HG02884 (cell line): ENCODE measurements around the gene DUSP21.
"Not testable (repeated sequence)": the region's sequence is repeated elsewhere in the genome, so short reads cannot be mapped to it uniquely, and the experiment has no call there.

ENCODE experiments used
- ATAC-seq: cut with Tn5 transposase; IDR thresholded peaks from one replicate; pipeline ENCODE4 v1.9.1; 2021; ENCODE audit warnings: mild to moderate bottlenecking, moderate library complexity; ENCODE audit not compliant: unreplicated experiment

Gene DUSP21

DNA sequence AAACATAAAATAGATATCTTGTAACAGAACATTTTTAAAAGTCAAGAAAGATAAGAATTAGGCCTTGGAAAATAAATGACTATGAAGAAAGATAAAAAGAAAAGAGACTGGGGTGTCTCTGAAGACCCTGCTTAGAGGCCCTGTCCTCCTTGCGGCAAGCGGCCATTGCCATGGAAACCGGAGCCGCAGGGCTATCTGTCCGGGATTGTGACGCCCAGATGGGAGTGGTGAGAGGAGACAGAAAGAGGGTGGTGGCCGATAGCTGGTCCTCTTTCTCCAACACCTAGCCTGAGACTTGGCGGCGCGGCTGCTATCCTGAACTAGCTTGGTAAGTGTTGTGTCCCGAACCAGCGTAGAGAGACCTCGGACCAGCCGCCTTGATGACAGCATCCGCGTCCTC, at the start of gene DUSP21:
DUSP21 (plus strand) TSS at position 269 of the 400 bp plus-strand sequence; CDS start at position 381, 112 bp downstream.
- ATAC-seq: no peak

DNA sequence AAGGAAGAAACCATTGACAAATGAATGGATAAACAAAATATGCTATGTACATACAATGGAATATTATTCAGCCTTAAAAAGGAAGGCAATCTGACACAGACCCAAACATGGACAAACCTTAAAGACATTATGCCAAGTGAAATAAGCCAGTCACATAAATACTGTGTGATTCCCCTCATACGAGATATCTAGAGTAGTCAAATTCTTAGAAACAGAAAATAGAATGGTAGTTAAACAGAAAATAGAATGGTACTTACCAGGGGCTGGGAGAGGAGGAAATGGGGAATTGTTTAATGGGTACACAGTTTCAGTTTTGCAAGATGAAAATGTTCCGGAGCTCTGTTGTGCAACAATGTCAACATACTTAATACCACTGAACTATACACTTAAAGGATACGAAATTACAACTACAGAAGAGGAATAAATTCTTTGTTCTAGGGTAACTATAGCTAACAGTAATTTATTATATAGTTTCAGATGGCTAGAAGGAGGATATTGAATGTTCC, 47.8 kb upstream of the DUSP21 start:
- ATAC-seq: no peak

DNA sequence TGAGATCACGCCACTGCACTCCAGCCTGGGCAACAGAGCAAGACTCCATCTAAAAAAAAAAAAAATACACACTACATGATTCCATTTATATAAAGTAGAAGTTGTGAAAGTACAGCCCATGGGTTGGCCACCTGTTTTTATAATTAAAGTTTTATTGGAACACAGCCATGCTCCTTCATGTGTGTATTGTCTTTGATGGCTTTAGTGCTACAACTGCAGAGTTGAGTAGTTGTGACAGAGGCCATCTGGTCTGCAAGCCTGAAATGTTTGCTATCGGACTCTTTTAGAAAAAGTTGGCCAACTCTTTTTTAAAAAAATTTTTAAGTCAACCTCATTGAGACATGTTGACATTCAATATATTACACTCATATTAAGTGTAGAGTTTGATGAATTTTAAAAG, 41.2 kb upstream of the DUSP21 start:
- no peak for ATAC-seq

DNA sequence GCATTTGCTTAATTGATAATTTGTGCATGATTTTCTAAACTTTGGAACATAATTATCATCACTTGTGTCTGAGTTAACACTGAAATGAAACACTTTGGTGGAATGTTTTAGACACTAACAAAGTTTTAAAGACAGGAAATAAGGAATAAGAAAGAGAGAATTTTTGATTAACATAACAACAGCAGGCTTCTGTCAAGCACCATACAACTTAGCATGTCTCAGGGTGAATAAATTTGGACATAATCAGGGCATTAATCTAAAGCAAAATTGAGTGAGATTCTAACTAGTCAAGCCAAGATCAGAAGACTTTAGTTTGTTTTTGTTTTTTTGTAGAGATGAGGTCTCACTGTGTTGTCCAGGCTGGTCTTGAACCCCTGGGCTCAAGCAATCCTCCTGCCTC, 28.1 kb upstream of the DUSP21 start:
- ATAC-seq: no peak

DNA sequence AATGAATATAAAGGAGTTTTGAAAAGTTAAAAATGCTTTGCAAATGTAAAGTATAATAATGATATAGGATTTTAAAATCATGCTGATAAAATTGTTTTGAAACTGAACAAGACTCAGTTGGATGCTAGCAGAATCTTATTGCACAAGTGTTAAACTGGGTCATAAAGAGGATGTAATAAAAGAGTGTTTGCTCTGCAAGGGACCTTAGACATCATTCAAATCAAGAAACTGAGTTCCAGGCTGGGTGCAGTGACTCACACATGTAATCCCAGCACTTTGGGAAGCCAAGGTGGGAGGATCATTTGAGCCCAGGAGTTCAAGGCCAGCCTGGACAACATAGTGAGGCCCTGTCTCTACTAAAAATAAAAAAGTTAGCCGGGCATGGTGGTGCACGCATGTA, 27.5 kb upstream of the DUSP21 start:
- ATAC-seq: no peak

DNA sequence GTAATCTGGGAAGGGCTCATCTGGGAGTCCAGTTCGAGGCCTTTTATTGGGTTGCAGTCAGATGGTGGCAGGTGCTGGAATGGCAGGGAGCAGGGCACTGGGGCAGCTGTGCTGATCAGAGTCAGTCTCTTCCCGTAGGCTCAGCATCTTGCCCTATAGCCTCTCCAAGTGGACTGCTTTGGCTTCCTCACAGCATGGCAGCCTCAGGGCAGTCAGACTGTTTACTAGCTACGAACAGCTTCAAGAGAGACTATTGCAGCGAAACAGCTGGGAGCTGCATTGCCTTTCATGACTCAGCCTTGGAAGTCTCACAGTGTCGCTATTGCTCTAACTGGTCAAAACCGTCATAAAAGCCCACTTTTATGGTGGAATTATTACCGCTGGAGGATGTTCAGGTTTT, 26.8 kb upstream of the DUSP21 start:
- ATAC-seq: no peak

DNA sequence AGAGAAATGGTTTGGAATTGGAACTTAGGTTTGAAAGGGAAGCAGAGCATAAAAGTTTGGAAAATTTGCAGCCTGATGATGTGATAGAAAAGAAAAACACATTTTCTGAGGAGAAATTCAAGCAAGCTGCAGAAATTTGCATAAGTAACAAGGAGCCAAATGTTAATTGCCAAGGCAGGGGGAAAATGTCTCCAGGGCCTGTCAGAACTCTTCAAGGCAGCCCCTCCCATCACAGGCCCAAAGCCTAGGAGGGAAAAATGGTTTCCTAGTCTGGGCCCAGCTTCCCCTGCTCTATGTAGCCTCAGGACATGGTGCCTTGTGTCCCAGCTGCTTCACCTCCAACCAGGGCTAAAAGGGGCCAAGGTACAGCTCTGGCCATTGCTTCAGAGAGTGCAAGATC, 21.2 kb upstream of the DUSP21 start:
- no peak for ATAC-seq

DNA sequence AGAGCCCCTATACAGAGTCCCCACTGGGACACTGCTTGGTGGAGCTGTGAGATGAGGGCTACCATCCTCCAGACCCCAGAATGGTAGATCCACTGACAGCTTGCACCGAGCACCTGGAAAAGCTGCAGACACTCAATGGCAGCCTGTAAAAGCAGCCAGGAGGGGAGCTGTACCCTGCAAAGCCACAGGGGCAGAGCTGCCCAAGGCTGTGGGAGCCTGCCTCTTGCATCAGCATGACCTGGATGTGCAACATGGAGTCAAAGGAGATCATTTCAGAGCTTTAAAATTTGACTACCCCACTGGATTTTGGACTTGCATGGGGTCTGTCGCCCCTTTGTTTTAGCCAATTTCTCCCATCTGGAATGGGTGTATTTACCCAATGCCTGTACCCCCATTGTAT, 20.6 kb upstream of the DUSP21 start:
- not testable (repeated sequence) for ATAC-seq

DNA sequence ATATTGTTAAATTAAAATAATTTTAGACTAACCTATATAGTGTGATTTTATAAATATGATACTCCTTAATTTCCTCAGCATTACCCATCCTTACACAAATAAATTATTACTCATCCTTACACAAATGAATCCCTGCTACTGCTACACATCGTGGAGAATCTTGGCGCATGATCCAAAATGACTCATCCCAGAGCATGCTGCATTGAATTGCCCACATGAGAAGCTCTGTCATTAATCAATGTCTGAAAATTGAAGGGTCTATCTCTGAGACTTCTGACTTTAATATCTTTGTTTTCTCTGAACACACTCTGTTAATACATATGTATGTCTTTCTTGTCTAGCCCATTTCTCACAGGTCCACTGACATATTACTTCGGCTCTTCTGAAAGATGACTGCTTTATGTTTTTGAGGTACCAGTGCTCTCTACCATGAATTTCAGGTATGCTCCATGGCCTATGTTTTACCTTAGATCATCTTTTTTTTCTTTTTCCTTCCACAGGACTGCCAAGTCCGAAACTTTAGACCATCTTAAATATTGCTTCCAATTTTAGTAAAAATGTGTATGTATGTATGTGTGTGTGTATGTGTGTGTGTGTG, 15.7 kb upstream of the DUSP21 start:
- ATAC-seq: no peak

DNA sequence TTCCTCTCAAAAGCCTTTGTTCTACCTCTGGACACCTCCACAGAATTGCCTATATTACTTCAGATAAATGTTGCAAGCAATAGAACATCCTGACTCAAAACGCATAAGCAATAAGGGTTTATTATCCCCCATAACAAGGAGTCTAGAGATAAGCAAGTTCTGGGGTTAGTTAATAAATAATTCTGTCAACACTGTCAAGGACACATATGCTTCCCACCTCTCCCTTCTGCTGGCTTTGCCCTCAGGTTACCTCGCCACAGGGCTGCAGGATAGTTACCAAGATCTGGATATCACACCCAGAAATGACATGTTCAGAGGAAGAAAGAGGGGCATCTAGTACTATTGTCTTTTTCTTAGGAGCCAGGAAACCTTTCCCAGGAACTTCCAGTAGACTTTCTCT, 14.0 kb upstream of the DUSP21 start:
- ATAC-seq: no peak

DNA sequence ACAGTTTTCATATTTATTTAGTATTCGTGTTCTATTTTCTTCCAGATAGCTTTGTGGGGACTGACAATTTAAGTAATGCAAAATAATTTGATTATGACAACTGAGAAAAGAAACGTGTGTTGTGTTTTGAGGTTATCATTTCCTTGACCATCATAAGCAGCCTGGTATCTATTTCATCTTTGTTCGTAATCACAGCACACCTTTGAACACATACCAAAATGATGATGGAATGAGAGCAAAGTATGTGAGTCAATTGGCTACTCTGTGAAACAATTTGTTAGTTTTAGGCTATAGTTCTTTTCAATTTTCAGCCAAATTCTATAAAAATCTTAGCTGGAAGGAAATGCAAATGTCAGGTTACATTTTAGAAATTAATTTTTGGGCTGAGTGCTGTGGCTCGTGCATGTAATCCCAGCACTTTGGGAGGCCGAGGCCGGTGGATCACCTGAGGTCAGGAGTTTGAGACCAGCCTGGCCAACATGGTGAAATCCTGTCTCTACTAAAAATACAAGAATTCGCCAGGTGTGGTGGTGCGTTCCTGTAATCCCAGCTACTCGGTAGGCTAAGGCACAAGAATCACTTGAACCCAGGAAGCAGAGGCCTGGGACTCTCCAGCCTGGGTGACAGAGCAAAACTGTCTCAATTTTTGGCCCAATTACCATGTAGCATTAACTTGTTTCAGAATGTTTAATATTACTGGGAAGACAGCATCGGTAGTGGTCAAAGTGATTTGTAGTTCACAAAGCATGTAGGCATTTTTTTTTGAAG, 1.1 kb upstream of the DUSP21 start:
- no peak for ATAC-seq

DNA sequence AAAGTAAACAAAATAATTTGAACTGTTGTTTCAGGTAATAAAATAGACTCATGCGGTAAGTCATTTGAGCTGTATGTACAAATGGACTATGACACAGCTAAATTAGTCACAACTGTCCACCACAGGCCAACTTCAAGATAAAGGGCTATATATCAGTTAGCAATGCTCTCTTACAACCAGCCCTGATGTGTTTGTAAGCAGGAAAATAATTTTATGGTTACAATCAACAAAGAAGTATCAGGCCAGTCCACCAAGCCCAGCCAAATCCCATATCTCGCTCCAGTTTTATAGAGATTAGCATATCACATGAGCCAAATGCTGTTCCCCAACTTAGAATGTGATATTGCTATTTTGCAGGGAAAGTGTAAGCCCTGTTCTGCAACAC, 511 bp upstream of the DUSP21 start:
- ATAC-seq: no peak

DNA sequence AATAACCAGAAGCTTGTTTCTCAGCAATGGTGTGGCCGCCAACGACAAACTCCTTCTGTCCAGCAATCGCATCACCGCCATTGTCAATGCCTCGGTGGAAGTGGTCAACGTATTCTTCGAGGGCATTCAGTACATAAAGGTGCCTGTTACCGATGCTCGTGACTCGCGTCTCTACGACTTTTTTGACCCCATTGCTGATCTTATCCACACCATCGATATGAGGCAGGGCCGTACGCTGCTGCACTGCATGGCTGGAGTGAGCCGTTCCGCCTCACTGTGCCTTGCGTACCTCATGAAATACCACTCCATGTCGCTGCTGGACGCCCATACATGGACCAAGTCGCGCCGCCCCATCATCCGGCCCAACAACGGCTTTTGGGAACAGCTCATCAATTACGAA, 383 bp downstream of the DUSP21 start:
- no peak for ATAC-seq

DNA sequence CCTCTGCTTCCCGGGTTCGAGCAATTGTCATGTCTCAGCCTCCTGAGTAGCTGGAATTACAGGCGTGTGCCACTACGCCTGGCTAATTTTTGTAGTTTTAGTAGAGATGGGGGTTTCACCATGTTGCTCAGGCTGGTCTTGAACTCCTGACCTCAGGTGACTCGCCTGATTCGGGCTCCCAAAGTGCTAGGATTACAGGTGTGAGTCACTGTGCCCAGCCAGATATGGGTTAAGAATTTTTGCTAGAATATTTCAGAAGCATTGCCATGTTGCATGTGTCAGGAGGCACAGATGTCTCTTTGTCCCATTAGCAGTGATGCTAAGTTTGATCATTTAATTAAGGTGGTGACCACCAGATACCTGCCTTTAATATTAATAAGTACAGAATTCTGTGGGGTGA, 7.1 kb downstream of the DUSP21 start:
- not testable (repeated sequence) for ATAC-seq

DNA sequence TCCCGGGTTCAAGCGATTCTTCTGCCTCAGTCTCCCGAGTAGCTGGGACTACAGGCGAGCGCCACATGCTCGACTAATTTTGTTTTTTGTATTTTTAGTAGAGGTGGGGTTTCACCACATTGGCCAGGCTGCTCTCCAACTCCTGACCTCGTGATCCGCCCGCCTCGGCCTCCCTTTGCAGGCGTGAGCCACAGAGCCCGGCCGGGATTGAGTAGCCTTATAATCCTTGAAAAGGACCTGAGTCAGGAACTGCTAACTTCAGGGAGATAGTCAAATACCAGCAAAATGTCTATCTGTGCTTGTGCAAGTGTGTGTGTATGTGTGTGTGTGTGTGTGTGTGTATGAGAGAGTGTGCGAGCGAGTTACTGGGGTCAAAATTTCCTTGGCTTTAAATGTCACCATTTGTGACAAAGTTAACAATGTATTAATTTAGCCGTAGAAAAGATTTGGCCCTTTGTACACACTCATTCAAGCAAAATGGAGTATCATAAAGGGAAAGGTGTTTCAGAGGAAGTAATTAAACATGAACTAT, 27.4 kb downstream of the DUSP21 start:
- no peak for ATAC-seq

DNA sequence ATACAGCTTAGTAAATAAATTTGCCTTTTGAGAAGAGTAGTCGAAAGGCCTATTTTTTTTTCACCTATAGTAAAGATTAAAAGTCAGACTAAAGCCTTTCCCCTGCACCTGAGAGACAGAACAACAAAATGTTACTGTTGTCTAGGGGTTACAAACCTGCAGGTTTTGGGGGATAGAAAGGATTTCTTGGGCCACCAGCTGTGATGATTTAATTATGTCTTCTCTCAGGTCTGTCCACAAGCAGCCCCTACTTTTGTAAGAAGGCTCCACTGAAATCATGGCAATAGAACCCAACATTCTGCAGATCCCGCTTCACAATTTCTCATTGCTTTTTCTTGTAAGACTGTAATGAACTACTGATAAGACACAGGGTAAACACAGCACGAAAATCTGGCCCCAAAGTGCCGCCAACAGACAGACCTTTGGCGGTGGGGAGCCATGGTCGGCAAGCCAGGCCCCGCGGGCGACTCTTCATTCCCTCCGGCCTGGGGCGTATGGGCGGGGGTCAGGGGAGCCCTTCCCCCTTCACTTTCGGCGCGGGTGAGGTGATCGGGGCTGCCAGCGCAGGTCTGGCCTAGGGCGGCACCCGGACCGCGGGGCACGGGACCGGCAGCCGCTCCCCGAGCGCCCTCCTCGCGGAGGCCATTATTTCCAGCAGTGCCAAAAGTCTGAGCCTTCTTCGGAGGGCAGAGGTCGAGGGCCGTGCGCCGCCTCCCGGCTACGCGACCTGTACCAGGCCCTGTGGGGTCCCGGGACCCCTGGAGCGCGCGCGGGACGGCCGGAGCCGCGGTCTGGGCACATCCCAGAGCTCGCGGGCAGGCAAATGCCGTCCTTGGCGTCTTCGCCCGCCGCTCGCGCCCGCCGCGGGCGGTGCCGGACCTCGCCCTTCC, 28.4 kb downstream of the DUSP21 start:
- ATAC-seq: peak; percentile 12

DNA sequence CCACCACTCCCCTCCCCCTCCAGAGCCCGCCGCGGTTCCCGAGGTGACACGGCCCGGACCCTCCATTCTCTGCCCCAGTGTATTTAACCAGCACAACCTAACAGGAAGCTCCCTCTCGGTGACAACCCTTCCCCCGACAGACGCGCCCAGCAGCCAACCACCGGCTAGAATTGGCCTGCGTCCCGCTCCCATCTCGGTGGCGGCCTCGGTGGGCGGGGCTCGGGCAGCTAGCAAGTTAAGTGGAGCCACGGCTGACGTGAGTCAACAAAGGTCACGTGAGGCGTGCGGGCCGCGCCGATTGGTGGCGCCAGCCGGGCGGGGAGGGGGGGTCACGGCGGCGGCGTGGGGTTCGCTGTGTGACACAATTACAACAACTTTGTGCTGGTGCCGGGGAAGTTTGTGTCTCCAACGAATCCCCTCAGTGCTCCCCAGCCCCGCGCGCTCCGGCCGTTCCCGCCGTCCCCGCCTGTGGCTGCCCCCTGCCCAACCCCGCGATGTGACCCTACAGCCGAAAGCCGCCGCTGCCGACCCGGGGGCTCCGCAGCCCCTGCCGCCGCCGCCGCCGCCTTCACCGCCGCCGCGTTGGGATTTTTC, 29.1 kb downstream of the DUSP21 start, which contains the start of gene KDM6A:
KDM6A (plus strand) TSS at position 368 of the 594 bp plus-strand sequence. CDS start 364 bp downstream, outside the sequence.
- peak; percentile 88 for ATAC-seq

DNA sequence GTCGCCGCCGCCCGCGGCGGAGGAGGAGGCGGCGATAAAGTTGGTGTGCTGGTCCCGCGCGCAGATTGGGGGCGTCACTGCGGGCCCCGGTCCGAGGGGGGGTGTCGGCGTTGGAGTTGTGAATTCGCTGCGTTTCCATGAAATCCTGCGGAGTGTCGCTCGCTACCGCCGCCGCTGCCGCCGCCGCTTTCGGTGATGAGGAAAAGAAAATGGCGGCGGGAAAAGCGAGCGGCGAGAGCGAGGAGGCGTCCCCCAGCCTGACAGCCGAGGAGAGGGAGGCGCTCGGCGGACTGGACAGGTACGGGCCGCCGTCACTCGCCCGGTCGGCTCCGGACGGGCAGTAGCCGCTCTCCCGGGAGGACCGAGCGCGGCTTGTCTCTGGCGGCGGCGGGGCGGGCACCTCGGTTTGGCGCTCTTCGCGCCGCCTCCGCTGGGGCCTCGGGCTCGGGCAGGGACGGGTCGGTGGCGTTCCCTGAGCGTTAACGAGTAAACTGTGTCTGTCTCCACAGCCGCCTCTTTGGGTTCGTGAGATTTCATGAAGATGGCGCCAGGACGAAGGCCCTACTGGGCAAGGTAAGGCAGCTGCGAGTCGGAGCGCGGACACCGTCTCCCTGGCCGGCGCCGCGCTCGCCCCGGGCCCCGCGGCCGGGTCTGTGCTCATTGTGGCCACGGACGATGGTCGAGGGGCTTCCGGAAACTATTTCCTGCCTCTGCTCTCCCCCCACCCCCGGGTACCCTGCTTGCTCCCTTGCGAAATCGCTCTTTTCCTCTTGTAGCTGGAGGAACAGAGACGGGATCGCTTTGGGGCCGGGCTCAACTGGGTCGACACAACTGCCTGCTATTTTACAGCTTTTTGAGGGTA, 29.8 kb downstream of the DUSP21 start:
- no peak for ATAC-seq

DNA sequence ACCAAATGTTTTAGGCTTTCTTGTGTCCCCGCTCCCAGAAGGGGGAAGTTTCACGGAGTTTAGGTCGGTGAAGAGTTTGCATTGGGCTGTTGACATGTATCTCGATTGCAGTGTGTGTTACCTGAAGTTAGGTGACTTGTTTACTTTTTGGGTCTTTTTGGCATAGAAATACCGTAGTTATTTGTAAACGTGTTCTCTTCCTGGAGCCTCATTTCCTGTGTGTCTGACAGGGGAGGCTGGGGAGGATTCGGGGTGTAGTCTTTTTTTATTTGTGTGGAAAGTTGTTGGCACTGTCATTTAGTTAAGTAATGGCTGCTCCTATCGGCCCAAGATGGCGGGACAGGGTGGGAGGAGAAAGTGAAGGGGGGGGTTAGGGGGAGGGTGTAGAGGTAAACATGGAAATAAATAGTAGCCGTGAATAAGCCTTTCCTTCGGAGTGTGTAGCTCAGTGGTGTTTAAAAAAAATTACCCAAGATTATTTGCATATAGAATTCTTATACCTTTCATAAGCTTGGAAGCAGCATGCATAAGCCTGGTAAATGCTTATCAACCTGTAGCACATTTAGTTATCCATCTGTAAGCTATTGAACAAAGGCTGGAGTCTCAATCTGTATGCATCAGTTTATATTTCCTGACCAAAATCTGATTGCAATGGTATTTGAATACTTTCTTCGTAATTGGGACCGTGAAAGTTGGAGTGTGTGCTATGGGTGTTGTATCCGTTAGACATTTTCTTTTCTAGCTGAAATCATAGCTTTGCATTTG, 30.8 kb downstream of the DUSP21 start:
- ATAC-seq: no peak
